ENCODE results near the gene PPP3CB.
A peak's percentile ranks its signal among the peaks of the same experiment; 100 is the strongest.

PPP3CB gene

DNA sequence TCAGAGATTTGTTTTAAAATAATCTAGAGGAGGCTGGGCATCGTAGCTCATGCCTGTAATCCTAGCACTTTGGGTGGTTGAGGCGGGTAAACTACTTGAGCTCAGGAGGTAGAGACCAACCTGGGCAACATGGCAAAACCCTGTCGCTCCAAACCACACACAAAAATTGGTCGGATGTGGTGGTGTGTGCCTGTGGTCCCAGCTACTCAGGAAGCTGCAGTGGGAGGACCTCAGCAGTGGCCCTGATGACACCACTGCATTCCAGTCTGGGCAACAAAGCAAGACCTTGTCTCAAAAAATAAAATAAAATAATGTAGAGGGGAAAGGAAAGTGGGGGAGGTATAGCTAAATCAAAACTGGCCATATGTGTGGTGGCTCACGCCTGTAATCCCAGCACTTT lies 13.9 kb upstream of the PPP3CB start:
- Histone ChIP-seq H3K4me3 (ENCODE audit: low read depth, low read length) (no peak overlapping the region), H3K79me2 (ENCODE audit: control insufficient read depth, insufficient read depth, low read length, unreplicated experiment) (no peaks in the 10 kb centered on the region)

DNA sequence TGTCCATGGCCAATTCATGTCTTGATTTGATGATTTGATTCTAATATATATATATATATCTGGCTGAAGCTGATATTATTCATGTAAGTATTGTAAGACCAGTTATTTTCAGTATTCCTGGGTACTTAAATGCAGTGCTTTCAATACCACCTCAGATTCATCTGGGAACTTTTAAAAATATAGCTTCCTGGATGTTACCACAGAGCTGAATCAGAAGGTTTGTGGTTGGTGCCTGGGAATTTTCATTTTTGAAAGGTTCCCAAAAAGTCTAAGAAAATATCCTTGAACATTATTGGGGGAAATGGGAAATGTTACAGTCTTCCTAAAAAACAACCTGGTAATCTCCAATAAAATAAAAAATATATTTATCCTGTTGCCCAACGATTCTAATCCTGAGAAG lies 10.7 kb upstream of the PPP3CB start:
- no peaks in the 10 kb centered on the region for H3K4me1 ChIP-seq (ENCODE audit: control insufficient read depth, insufficient read depth, low read length, unreplicated experiment)
- no peaks in the 10 kb centered on the region for H3K36me3 ChIP-seq (ENCODE audit: insufficient read depth, low read length)
- no peak overlapping the region for H3K27ac ChIP-seq (ENCODE audit: low read depth, low read length)
- no peaks in the 10 kb centered on the region for H3K27me3 ChIP-seq (ENCODE audit: insufficient read depth, low read length)
- no peak overlapping the region for H3K4me3 ChIP-seq (ENCODE audit: low read depth, low read length)
- no peaks in the 10 kb centered on the region for H3K79me2 ChIP-seq (ENCODE audit: control insufficient read depth, insufficient read depth, low read length, unreplicated experiment)
- no peak overlapping the region for H2AFZ ChIP-seq (ENCODE audit: low read length, unreplicated experiment)

More for the DNA sequence above, 13.9 kb upstream of the PPP3CB start:
- Histone ChIP-seq H3K4me1 (ENCODE audit: control insufficient read depth, insufficient read depth, low read length, unreplicated experiment) (no peaks in the 10 kb centered on the region), H3K27ac (ENCODE audit: low read depth, low read length) (no peak overlapping the region), H3K27me3 (ENCODE audit: insufficient read depth, low read length) (no peaks in the 10 kb centered on the region), H3K36me3 (ENCODE audit: insufficient read depth, low read length) (no peaks in the 10 kb centered on the region), H2AFZ (ENCODE audit: low read length, unreplicated experiment) (no peak overlapping the region)

DNA sequence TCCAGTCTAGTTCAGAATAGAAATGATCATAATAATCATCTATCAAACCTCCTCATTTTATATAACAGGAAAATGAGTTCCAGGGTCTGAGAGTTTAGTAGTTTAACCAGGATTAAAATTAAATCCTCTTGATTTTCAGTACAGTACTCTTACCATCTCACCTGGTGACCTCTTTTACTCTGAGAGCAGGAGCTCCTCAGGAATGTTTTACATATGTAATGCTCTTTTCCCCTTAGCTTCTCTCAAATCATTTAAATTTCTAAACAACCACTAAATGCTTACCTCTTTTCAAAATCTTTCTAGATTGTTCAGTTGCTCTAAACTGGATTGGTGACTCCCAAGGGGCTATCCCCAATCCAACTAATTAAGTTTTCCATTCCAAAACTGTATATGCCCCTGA lies 10.2 kb upstream of the PPP3CB start:
- H3K27ac ChIP-seq (ENCODE audit: low read depth, low read length): no peak overlapping the region
- no peaks in the 10 kb centered on the region for H3K27me3 ChIP-seq (ENCODE audit: insufficient read depth, low read length)
- H3K4me1 ChIP-seq (ENCODE audit: control insufficient read depth, insufficient read depth, low read length, unreplicated experiment): no peaks in the 10 kb centered on the region
- no peak overlapping the region for H3K4me3 ChIP-seq (ENCODE audit: low read depth, low read length)
- no peak overlapping the region for H2AFZ ChIP-seq (ENCODE audit: low read length, unreplicated experiment)
- H3K79me2 ChIP-seq (ENCODE audit: control insufficient read depth, insufficient read depth, low read length, unreplicated experiment): no peaks in the 10 kb centered on the region
- H3K36me3 ChIP-seq (ENCODE audit: insufficient read depth, low read length): no peaks in the 10 kb centered on the region

DNA sequence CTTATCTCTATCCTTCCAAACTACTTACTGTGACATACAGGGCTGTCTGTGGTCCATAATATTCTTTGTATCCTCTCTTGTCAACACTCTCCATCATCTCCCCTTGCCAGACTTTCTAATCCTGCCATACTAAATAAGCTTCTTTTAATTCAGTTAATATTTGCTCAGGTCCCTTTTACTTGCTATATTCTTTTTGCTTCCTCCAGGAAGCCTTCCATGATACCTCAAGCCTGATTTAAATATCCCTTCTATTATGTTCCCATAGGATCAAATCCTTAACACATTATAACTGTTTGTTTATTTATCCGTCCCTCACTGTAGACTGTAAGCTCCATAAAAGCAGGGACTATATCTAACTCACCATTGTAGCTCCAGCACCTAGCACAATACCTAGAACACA lies 7.2 kb upstream of the PPP3CB start:
- H3K36me3 ChIP-seq (ENCODE audit: insufficient read depth, low read length): no peaks in the 10 kb centered on the region
- H3K27ac ChIP-seq (ENCODE audit: low read depth, low read length): no peak overlapping the region
- no peaks in the 10 kb centered on the region for H3K4me1 ChIP-seq (ENCODE audit: control insufficient read depth, insufficient read depth, low read length, unreplicated experiment)
- no peaks in the 10 kb centered on the region for H3K27me3 ChIP-seq (ENCODE audit: insufficient read depth, low read length)
- no peak overlapping the region for H2AFZ ChIP-seq (ENCODE audit: low read length, unreplicated experiment)
- H3K79me2 ChIP-seq (ENCODE audit: control insufficient read depth, insufficient read depth, low read length, unreplicated experiment): no peaks in the 10 kb centered on the region
- no peak overlapping the region for H3K4me3 ChIP-seq (ENCODE audit: low read depth, low read length)

DNA sequence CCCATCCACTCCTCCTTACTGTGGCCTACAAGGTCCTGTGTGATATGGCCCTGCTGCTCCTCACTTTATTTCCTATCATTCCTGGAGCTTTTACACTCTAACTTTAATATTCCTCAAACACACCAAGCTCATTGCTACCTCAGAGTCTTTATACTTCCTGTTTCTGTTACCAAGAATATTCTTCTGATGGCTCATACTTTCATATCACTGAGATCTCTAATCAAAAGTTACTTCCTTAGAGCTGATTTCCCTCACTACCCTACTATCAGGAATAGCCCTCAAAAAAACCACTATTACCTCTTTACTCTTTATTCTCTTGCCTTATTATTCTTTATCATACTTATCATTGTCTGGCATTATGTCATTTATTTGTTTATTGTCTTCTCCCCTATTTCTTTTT lies 5.8 kb upstream of the PPP3CB start:
- H3K36me3 ChIP-seq (ENCODE audit: insufficient read depth, low read length): no peaks in the 10 kb centered on the region
- H3K27ac ChIP-seq (ENCODE audit: low read depth, low read length): no peak overlapping the region
- H3K79me2 ChIP-seq (ENCODE audit: control insufficient read depth, insufficient read depth, low read length, unreplicated experiment): peaks cover 2% of the 10 kb centered on the region
- no peak overlapping the region for H2AFZ ChIP-seq (ENCODE audit: low read length, unreplicated experiment)
- no peak overlapping the region for H3K4me3 ChIP-seq (ENCODE audit: low read depth, low read length)
- H3K4me1 ChIP-seq (ENCODE audit: control insufficient read depth, insufficient read depth, low read length, unreplicated experiment): peaks cover 7% of the 10 kb centered on the region
- no peaks in the 10 kb centered on the region for H3K27me3 ChIP-seq (ENCODE audit: insufficient read depth, low read length)

DNA sequence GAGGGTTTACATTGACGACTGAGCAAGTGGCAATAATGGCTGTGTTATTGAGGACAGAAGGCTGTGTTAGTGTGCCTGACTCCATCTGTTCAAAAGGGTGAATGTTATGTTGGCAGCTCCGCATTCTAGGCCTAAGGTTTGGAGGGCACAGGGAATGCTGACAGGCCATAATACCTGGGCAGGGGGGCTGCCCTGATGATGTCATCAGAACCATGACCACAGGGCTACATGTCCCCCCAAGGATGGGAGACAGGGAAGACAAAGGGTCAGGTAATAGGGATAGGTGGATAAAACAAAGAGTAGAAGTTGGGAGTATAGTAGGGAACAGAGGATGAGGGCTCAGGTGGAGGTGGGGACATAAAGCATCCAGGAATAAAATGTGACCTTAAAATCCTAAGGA lies 1.8 kb upstream of the PPP3CB start:
- no peak overlapping the region for H2AFZ ChIP-seq (ENCODE audit: low read length, unreplicated experiment)
- peaks cover 25% of the 10 kb centered on the region for H3K4me1 ChIP-seq (ENCODE audit: control insufficient read depth, insufficient read depth, low read length, unreplicated experiment)
- H3K27me3 ChIP-seq (ENCODE audit: insufficient read depth, low read length): no peaks in the 10 kb centered on the region
- no peaks in the 10 kb centered on the region for H3K36me3 ChIP-seq (ENCODE audit: insufficient read depth, low read length)
- peaks cover 35% of the 10 kb centered on the region for H3K79me2 ChIP-seq (ENCODE audit: control insufficient read depth, insufficient read depth, low read length, unreplicated experiment)
- H3K4me3 ChIP-seq (ENCODE audit: low read depth, low read length): no peak overlapping the region
- no peak overlapping the region for H3K27ac ChIP-seq (ENCODE audit: low read depth, low read length)

DNA sequence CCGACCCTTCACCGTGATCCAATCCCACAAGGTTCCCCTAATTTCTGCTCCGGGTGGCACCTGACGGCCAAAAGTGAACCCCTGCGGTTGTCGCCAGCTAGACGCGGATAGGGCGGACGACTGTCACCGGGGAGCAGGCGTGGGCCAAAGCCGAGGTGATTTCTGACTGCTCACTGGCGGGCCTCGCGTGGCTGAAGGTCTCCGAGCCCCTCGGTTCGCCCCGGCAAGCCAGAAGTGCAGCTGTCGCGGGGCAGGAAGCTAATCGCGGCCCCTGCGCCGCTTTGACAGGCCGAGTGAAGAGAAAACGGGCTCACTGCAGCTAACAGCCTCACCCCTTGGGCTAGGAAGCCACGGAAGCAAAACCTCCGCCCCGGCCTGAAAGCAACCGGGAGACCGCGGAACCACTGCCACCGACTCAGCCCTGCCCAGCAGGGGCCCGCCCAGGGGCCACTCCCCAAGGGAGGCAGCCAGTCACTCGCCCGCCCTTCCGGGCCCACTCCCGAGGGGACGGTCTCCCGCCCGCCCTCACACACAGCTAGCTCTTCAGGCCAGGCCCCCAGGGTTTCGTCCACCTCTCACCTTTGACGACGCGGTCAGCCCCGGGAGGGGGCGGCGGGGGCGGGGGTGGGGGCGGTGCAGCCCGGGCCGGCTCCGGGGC lies 469 bp downstream of the PPP3CB start:
- Histone ChIP-seq H3K79me2 (ENCODE audit: control insufficient read depth, insufficient read depth, low read length, unreplicated experiment) (peaks cover 52% of the 10 kb centered on the region), H2AFZ (ENCODE audit: low read length, unreplicated experiment) (peak overlapping the region; percentile 48), H3K4me1 (ENCODE audit: control insufficient read depth, insufficient read depth, low read length, unreplicated experiment) (peaks cover 31% of the 10 kb centered on the region), H3K4me3 (ENCODE audit: low read depth, low read length) (peak overlapping the region; percentile 97), H3K27me3 (ENCODE audit: insufficient read depth, low read length) (no peaks in the 10 kb centered on the region), H3K36me3 (ENCODE audit: insufficient read depth, low read length) (no peaks in the 10 kb centered on the region), H3K27ac (ENCODE audit: low read depth, low read length) (peak overlapping the region; percentile 89)

DNA sequence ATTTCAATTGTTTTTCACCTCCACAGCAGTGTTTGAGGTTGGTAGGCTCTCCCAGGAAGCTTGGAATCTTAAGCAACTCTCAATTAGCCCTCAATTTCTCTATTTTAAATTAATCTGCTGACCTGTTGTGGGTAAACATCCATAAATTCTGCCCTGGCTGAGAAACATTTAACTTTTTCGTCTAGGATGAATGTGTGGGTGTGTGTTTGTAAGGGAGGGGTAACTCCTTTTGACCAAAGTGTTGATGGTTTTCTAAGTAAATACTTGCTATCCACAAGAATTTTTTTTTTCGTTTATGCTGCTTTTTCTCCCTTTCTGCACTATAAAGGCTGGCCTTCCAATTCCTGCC lies 973 bp downstream of the PPP3CB start:
- Histone ChIP-seq H3K4me1 (ENCODE audit: control insufficient read depth, insufficient read depth, low read length, unreplicated experiment) (peaks cover 31% of the 10 kb centered on the region), H3K27ac (ENCODE audit: low read depth, low read length) (peak overlapping the region; percentile 89), H3K27me3 (ENCODE audit: insufficient read depth, low read length) (no peaks in the 10 kb centered on the region), H3K36me3 (ENCODE audit: insufficient read depth, low read length) (no peaks in the 10 kb centered on the region), H3K4me3 (ENCODE audit: low read depth, low read length) (peak overlapping the region; percentile 97), H2AFZ (ENCODE audit: low read length, unreplicated experiment) (peak overlapping the region; percentile 48), H3K79me2 (ENCODE audit: control insufficient read depth, insufficient read depth, low read length, unreplicated experiment) (peaks cover 55% of the 10 kb centered on the region)

DNA sequence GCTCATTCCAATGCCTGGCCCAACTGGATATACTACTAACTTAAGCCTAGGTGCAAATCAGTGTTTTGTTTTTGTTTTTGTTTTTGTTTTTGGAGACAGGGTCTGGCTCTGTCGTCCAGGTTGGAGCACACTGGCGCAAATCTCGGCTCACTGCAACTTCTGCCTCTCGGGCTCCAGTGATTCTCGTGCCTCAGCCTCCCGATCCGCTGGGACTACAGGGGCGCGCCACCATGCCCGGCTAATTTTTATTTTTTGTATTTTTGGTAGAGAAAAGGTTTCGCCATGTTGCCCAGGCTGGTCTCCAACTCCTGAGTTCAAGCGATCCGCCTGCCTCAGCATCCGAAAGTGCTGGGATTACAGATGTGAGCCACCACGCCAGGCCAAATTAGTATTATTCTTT lies 1.6 kb downstream of the PPP3CB start:
- no peaks in the 10 kb centered on the region for H3K27me3 ChIP-seq (ENCODE audit: insufficient read depth, low read length)
- H3K36me3 ChIP-seq (ENCODE audit: insufficient read depth, low read length): no peaks in the 10 kb centered on the region
- peak overlapping the region; percentile 89 for H3K27ac ChIP-seq (ENCODE audit: low read depth, low read length)
- peaks cover 60% of the 10 kb centered on the region for H3K79me2 ChIP-seq (ENCODE audit: control insufficient read depth, insufficient read depth, low read length, unreplicated experiment)
- H3K4me3 ChIP-seq (ENCODE audit: low read depth, low read length): peak overlapping the region; percentile 97
- H2AFZ ChIP-seq (ENCODE audit: low read length, unreplicated experiment): no peak overlapping the region
- H3K4me1 ChIP-seq (ENCODE audit: control insufficient read depth, insufficient read depth, low read length, unreplicated experiment): peaks cover 31% of the 10 kb centered on the region

DNA sequence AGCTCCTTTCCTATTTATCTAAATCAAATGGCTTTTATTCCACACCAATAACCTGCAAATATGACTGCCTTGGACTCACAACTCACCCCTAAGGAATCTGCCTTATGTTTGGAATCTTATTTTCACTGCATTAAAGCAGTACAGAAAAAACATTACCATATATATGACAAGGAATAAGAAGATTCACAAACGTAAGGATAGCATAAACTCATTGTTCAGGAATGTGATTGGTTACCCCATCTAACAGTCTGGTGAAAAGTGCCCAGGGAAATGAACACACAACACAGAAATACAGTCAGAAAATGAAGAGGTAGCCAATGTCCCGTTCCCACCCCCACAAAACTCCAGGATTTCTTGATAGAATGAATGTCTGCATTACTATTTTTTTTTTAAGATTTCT lies 2.0 kb downstream of the PPP3CB start:
- Histone ChIP-seq H2AFZ (ENCODE audit: low read length, unreplicated experiment) (no peak overlapping the region), H3K36me3 (ENCODE audit: insufficient read depth, low read length) (peaks cover 4% of the 10 kb centered on the region; the same call in 1 of the 2 replicates), H3K79me2 (ENCODE audit: control insufficient read depth, insufficient read depth, low read length, unreplicated experiment) (peaks cover 63% of the 10 kb centered on the region), H3K27me3 (ENCODE audit: insufficient read depth, low read length) (no peaks in the 10 kb centered on the region), H3K4me3 (ENCODE audit: low read depth, low read length) (peak overlapping the region; percentile 97), H3K4me1 (ENCODE audit: control insufficient read depth, insufficient read depth, low read length, unreplicated experiment) (peaks cover 31% of the 10 kb centered on the region), H3K27ac (ENCODE audit: low read depth, low read length) (peak overlapping the region; percentile 89)

DNA sequence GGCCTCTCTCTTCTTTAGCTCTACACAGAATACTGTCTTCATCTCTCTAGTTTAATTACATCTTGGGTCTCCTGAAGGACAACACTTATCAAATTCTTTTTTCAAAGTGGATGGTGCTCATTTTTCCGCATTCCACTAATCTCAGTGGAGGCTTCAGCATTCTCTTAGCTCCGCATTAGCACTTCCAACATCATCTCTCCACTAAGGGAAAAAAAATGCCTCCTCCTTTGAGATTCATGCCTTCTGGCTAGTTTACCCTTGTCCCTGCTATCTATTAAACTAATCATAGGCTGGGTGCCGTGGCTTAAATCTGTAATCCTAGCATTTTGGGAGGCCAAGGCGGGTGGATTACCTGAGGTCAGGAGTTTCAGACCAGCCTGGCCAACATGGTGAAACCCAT lies 9.2 kb downstream of the PPP3CB start:
- Histone ChIP-seq H3K36me3 (ENCODE audit: insufficient read depth, low read length) (peaks cover 4% of the 10 kb centered on the region; the same call in 1 of the 2 replicates), H3K79me2 (ENCODE audit: control insufficient read depth, insufficient read depth, low read length, unreplicated experiment) (peaks cover 41% of the 10 kb centered on the region), H3K27ac (ENCODE audit: low read depth, low read length) (no peak overlapping the region)

More for the DNA sequence above, 9.2 kb downstream of the PPP3CB start:
- H3K4me1 ChIP-seq (ENCODE audit: control insufficient read depth, insufficient read depth, low read length, unreplicated experiment): peaks cover 8% of the 10 kb centered on the region
- no peaks in the 10 kb centered on the region for H3K27me3 ChIP-seq (ENCODE audit: insufficient read depth, low read length)
- H2AFZ ChIP-seq (ENCODE audit: low read length, unreplicated experiment): no peak overlapping the region
- no peak overlapping the region for H3K4me3 ChIP-seq (ENCODE audit: low read depth, low read length)
